ENCODE measurements around the gene DNMBP.
"Not testable (repeated sequence)": the region's sequence is repeated elsewhere in the genome, so short reads cannot be mapped to it uniquely, and the experiment has no call there.

DNMBP gene

DNA sequence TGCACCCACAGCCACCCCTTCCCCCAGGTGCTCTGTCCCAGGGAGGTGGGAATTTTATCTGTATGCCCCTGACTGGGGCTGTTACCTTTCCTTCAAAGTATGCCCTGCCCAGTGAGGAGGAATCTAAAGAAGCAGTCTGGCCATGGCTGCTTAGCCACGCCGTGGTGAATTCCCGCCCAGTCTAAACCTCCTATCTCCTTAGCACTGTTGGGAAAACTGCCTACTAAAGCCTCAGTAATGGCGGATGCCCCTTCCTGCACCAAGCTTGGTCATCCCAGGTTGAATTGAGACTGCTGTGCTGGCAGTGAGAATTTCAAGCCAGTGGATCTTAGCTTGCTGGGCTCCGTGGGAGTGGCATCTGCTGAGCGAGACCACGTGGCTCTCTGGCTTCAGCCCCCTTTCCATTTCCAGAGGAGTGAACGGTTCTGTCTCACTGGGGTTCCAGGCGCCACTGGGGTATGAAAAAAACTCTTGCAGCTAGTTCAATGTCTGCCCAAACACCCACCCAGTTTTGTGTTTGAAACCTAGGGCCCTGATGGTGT, 140.1 kb downstream of the DNMBP start:
- no peak overlapping the region for H3K9ac ChIP-seq (ENCODE audit: low read length)
- H3K4me2 ChIP-seq (ENCODE audit: low read depth, low read length) = no peak overlapping the region
- TF ChIP-seq EZH2 (optimal IDR thresholded peaks at IDR 0.05; ENCODE audit: low read depth, low read length) = no peak
- no peak overlapping the region for H2AFZ ChIP-seq (ENCODE audit: low read length)
- H4K20me1 ChIP-seq (ENCODE audit: insufficient read depth, low read length) = no peaks in the 10 kb centered on the region
- H3F3A ChIP-seq (ENCODE audit: insufficient read depth, low read length) = no peaks in the 10 kb centered on the region
- no peaks in the 10 kb centered on the region for H3K4me1 ChIP-seq (ENCODE audit: low read length)
- H3K9me2 ChIP-seq (replicated peaks; ENCODE audit: insufficient read depth, low read length) = no peaks in the 10 kb centered on the region
- H3K9me3 ChIP-seq (replicated peaks; ENCODE audit: insufficient read depth, low read length) = no peaks in the 10 kb centered on the region
- H3K4me3 ChIP-seq (ENCODE audit: low read length) = no peak overlapping the region
- H3K27me3 ChIP-seq (replicated peaks; ENCODE audit: insufficient read depth, low read length) = no peaks in the 10 kb centered on the region
- no peaks in the 10 kb centered on the region for H3K79me2 ChIP-seq (ENCODE audit: low read length)
- DNase-seq = no peak
- H3K36me3 ChIP-seq (replicated peaks; ENCODE audit: insufficient read depth, low read length) = no peaks in the 10 kb centered on the region
- no peak overlapping the region for H3K27ac ChIP-seq (ENCODE audit: low read length)

- H3K4me2 ChIP-seq (ENCODE audit: low read depth, low read length); H4K20me1 ChIP-seq (ENCODE audit: insufficient read depth, low read length); H3K36me3 ChIP-seq (replicated peaks; ENCODE audit: insufficient read depth, low read length); H3F3A ChIP-seq (ENCODE audit: insufficient read depth, low read length); H3K9ac ChIP-seq (ENCODE audit: low read length); H3K4me3 ChIP-seq (ENCODE audit: low read length); H3K9me3 ChIP-seq (replicated peaks; ENCODE audit: insufficient read depth, low read length); H3K27me3 ChIP-seq (replicated peaks; ENCODE audit: insufficient read depth, low read length); H3K27ac ChIP-seq (ENCODE audit: low read length); H2AFZ ChIP-seq (ENCODE audit: low read length); H3K9me2 ChIP-seq (replicated peaks; ENCODE audit: insufficient read depth, low read length); H3K4me1 ChIP-seq (ENCODE audit: low read length); H3K79me2 ChIP-seq (ENCODE audit: low read length); DNase-seq: not testable (repeated sequence)
Measured at GRCh38 chr10:99867250-99867649, 142.5 kb downstream of the DNMBP start.

DNA sequence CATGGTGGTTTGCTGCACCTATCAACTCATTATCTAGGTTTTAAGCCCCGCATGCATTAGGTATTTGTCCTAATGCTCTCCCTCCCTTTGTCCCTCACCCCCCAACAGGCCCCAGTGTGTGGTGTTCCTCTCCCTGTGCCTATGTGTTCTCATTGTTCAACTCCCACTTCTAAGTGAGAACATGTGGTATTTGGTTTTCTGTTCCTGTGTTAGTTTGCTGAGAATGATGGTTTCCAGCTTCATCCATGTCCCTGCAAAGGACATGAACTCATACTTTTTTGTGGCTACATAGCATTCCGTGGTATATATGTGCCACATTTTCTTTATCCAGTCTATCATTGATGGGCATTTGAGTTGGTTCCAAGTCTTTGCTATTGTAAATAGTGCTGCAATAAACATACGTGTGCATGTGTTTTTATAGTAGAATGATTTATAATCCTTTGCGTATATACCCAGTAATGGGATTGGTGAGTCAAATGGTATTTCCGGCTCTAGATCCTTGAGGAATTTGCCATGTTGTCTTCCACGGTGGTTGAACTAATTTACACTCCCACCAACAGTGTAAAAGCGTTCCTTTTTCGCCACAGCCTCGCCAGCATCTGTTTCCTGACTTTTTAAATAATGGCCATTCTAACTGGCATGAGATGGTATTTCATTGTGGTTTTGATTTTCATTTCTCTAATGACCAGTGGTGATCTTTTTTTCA, 146.1 kb downstream of the DNMBP start:
- H3K27me3 ChIP-seq (replicated peaks; ENCODE audit: insufficient read depth, low read length); H3K4me3 ChIP-seq (ENCODE audit: low read length); H3K27ac ChIP-seq (ENCODE audit: low read length); H3K79me2 ChIP-seq (ENCODE audit: low read length); H3F3A ChIP-seq (ENCODE audit: insufficient read depth, low read length); H3K4me1 ChIP-seq (ENCODE audit: low read length); H3K9me3 ChIP-seq (replicated peaks; ENCODE audit: insufficient read depth, low read length); H3K36me3 ChIP-seq (replicated peaks; ENCODE audit: insufficient read depth, low read length); H3K9ac ChIP-seq (ENCODE audit: low read length); H4K20me1 ChIP-seq (ENCODE audit: insufficient read depth, low read length); H2AFZ ChIP-seq (ENCODE audit: low read length); DNase-seq; H3K4me2 ChIP-seq (ENCODE audit: low read depth, low read length); H3K9me2 ChIP-seq (replicated peaks; ENCODE audit: insufficient read depth, low read length): not testable (repeated sequence)

GRCh38 chr10:99860466-99860865, 149.3 kb downstream of the DNMBP start:
- H4K20me1 ChIP-seq (ENCODE audit: insufficient read depth, low read length) = no peaks in the 10 kb centered on the region
- H3K4me2 ChIP-seq (ENCODE audit: low read depth, low read length) = no peak overlapping the region
- no peak for DNase-seq
- no peak overlapping the region for H3K27ac ChIP-seq (ENCODE audit: low read length)
- H3K36me3 ChIP-seq (replicated peaks; ENCODE audit: insufficient read depth, low read length) = no peaks in the 10 kb centered on the region
- H2AFZ ChIP-seq (ENCODE audit: low read length) = no peak overlapping the region
- H3K79me2 ChIP-seq (ENCODE audit: low read length) = no peaks in the 10 kb centered on the region
- no peak overlapping the region for H3K4me3 ChIP-seq (ENCODE audit: low read length)
- H3K4me1 ChIP-seq (ENCODE audit: low read length) = no peaks in the 10 kb centered on the region
- no peak overlapping the region for H3K9ac ChIP-seq (ENCODE audit: low read length)
- no peaks in the 10 kb centered on the region for H3K27me3 ChIP-seq (replicated peaks; ENCODE audit: insufficient read depth, low read length)
- no peaks in the 10 kb centered on the region for H3K9me3 ChIP-seq (replicated peaks; ENCODE audit: insufficient read depth, low read length)
- TF ChIP-seq EZH2 (optimal IDR thresholded peaks at IDR 0.05; ENCODE audit: low read depth, low read length) (no peak), CTCF (IDR thresholded peaks at IDR 0.05; ENCODE audit: low read length) (no peak), EZH2phosphoT487 (IDR thresholded peaks at IDR 0.05; ENCODE audit: low read length) (no peak)
- no peaks in the 10 kb centered on the region for H3K9me2 ChIP-seq (replicated peaks; ENCODE audit: insufficient read depth, low read length)
- H3F3A ChIP-seq (ENCODE audit: insufficient read depth, low read length) = no peaks in the 10 kb centered on the region

- no peak overlapping the region for H3K9ac ChIP-seq (ENCODE audit: low read length)
- no peak overlapping the region for H3K27ac ChIP-seq (ENCODE audit: low read length)
- H2AFZ ChIP-seq (ENCODE audit: low read length) = no peak overlapping the region
- no peak for DNase-seq
- TF ChIP-seq CTCF (IDR thresholded peaks at IDR 0.05; ENCODE audit: low read length) = no peak
- TF ChIP-seq EZH2 (optimal IDR thresholded peaks at IDR 0.05; ENCODE audit: low read depth, low read length) = no peak
- no peak for TF ChIP-seq EZH2phosphoT487 (IDR thresholded peaks at IDR 0.05; ENCODE audit: low read length)
- no peaks in the 10 kb centered on the region for H3K27me3 ChIP-seq (replicated peaks; ENCODE audit: insufficient read depth, low read length)
- H3K4me2 ChIP-seq (ENCODE audit: low read depth, low read length) = no peak overlapping the region
- no peak overlapping the region for H3K4me3 ChIP-seq (ENCODE audit: low read length)
- no peaks in the 10 kb centered on the region for H3F3A ChIP-seq (ENCODE audit: insufficient read depth, low read length)
- H3K4me1 ChIP-seq (ENCODE audit: low read length) = no peaks in the 10 kb centered on the region
- no peaks in the 10 kb centered on the region for H3K9me2 ChIP-seq (replicated peaks; ENCODE audit: insufficient read depth, low read length)
- H3K36me3 ChIP-seq (replicated peaks; ENCODE audit: insufficient read depth, low read length) = no peaks in the 10 kb centered on the region
- H3K9me3 ChIP-seq (replicated peaks; ENCODE audit: insufficient read depth, low read length) = no peaks in the 10 kb centered on the region
- no peaks in the 10 kb centered on the region for H4K20me1 ChIP-seq (ENCODE audit: insufficient read depth, low read length)
- H3K79me2 ChIP-seq (ENCODE audit: low read length) = no peaks in the 10 kb centered on the region
Measured at GRCh38 chr10:99859585-99859984, 150.2 kb downstream of the DNMBP start.
